ENCODE results near the gene ZFHX3.

DNA sequence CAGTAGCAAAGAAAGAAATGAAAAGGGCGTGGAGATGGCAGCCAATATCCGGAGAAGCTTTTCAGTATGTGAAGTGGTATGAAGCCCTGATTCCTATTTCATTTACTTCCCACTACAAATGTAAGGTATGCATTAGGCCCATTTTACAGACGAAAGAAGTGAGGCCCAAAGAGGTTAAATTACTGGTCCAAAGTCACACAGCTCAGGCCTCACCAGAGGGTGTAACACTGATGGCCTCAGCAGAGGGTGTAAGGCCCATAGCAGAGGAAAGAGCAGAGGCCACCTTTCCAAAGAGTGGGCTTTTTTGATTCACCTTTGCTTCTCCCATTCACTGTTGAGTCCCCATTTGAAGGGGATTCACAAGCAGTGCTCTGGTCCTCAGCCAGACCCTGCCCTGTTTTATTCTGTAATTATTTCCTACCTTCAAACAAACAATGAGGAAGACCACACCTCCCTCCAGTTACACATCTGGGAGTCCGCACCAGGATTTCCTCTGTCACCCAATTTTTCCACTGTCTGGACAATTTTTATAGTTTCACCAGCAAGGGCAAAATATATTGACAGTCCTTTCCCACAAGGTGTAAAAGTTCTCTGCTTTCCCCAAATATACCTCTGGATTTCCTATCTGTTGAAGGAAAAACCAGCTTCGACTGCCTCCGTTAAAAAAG lies 7.1 kb downstream of the ZFHX3 start:
- TF ChIP-seq EZH2 (IDR thresholded peaks at IDR 0.05; ENCODE audit: insufficient read depth, poor library complexity, severe bottlenecking), result no peak
- no peak for TF ChIP-seq EZH2phosphoT487 (IDR thresholded peaks at IDR 0.05; ENCODE audit: insufficient read depth, low read depth)

Data from GM23248 (cell line).